K562 (cell line): Measurements from ENCODE around the gene WSCD2. TPM values are rescaled to one million over a fixed set of nuclear protein-coding genes. Genes with fewer than 3 reads are reported as not detected.

Experiments used
- ATAC-seq: fragments of 200-7000 bp; cut with Tn5 transposase; 3 replicates; pipeline ENCODE4 v1.9.1; 2020; ENCODE audit warnings: moderate library complexity
- BruUV-seq: library from RNA; stranded (reverse); fragments of 400-500 nt; replicated peaks from 2 replicates; lab custom pipeline; 2021; lab: Mats Ljungman, UMichigan
- CTCF ChIA-PET: fragments of 300-600 bp; formaldehyde crosslinking; extraction: SDS; loops from one replicate; lab custom pipeline; 2021; ENCODE audit warnings: low intra/inter-chr PET ratio; lab: Yijun Ruan, JAX
- POLR2A ChIA-PET: fragments of 300-600, 350-650 bp; sonication (Branson Sonifier 250); formaldehyde crosslinking; extraction: SDS; loops from one replicate; lab custom pipeline; 2021; ENCODE audit warnings: antibody characterized with exemption, inconsistent platforms; lab: Yijun Ruan, JAX
- DNase-seq, 4 experiments: peaks; one replicate each; pipeline versions ENCODE4 v3.0.0 to v3.0.0-alpha.2; 2011 to 2018; ENCODE audit warnings: low spot score in 3 of 4, mixed read lengths in 3 of 4; ENCODE audit errors: extremely low read depth in 1 of 4
- FAIRE-seq: peaks from 2 replicates; lab custom pipeline; 2011; peaks lifted over from hg19 to GRCh38; lab: Jason Lieb, UNC
- H2AFZ ChIP-seq: 2 replicates; pipeline ENCODE4 v1.6.0; 2011; ENCODE audit warnings: low read depth, low read length, control low read depth, inconsistent platforms
- H3K27ac ChIP-seq: fragments of 200-600 bp; 3 replicates; pipeline ENCODE4 v1.8.0; 2011; ENCODE audit warnings: low read depth, mild to moderate bottlenecking, control low read depth, inconsistent platforms, low read length, moderate library complexity, mixed read lengths; ENCODE audit errors: extremely low read depth
- H3K27me3 ChIP-seq, 2 experiments: fragments of 300-600 bp in 1 of 2; 2 replicates in 1 of 2; 3 replicates in 1 of 2; pipeline versions ENCODE4 v1.6.0 to v1.8.0; 2011; ENCODE audit warnings: inconsistent platforms in 2 of 2, low read length in 2 of 2, mild to moderate bottlenecking in 1 of 2, mixed read lengths in 1 of 2, moderate library complexity in 1 of 2; ENCODE audit not compliant: control insufficient read depth in 2 of 2, insufficient read depth in 2 of 2
- H3K36me3 ChIP-seq: fragments of 300-600 bp; 3 replicates; pipeline ENCODE4 v1.8.0; 2011; ENCODE audit warnings: mild to moderate bottlenecking, low read length, inconsistent platforms; ENCODE audit not compliant: control insufficient read depth, insufficient read depth
- H3K4me1 ChIP-seq, 2 experiments: fragments of 200-600 bp in 1 of 2; replicated peaks in 1 of 2; 2 replicates in 1 of 2; 3 replicates in 1 of 2; pipeline versions ENCODE4 v1.5.1 to v1.8.0; 2011; ENCODE audit warnings: inconsistent platforms in 2 of 2, low read length in 2 of 2, mild to moderate bottlenecking in 1 of 2, mixed read lengths in 1 of 2, moderate library complexity in 1 of 2; ENCODE audit not compliant: control insufficient read depth in 2 of 2, insufficient read depth in 2 of 2
- H3K4me2 ChIP-seq: 2 replicates; pipeline ENCODE4 v1.6.1; 2011; ENCODE audit warnings: low read length, control low read depth, inconsistent platforms, mixed read lengths; ENCODE audit not compliant: insufficient read depth
- H3K4me3 ChIP-seq: fragments of 200-600 bp; sonication (generic), shearing (Covaris generic); 2 replicates; pipeline ENCODE4 v1.5.1; 2016; ENCODE audit warnings: control low read depth, inconsistent platforms
- H3K79me2 ChIP-seq: fragments of 200-600 bp; 3 replicates; pipeline ENCODE4 v1.8.0; 2011; ENCODE audit warnings: low read length, inconsistent platforms; ENCODE audit not compliant: control insufficient read depth, insufficient read depth
- H3K9ac ChIP-seq, 2 experiments: 2 replicates each; pipeline versions ENCODE4 v1.6.0 to v1.6.1; 2011; ENCODE audit warnings: low read depth in 2 of 2, low read length in 2 of 2, control low read depth in 1 of 2, inconsistent platforms in 1 of 2, mild to moderate bottlenecking in 1 of 2, mixed read lengths in 1 of 2; ENCODE audit not compliant: insufficient read depth in 1 of 2
- H3K9me1 ChIP-seq: one replicate; pipeline ENCODE4 v1.6.0; 2011; ENCODE audit warnings: inconsistent platforms, mild to moderate bottlenecking, low read length, moderate library complexity; ENCODE audit not compliant: control insufficient read depth, insufficient read depth
- H3K9me3 ChIP-seq: replicated peaks from 2 replicates; pipeline ENCODE4 v1.5.1; 2011; ENCODE audit warnings: low read depth, low read length, inconsistent platforms; ENCODE audit not compliant: control insufficient read depth, insufficient read depth
- H4K20me1 ChIP-seq: replicated peaks from 2 replicates; pipeline ENCODE4 v1.6.1; 2011; ENCODE audit warnings: low read length, inconsistent platforms, mixed read lengths; ENCODE audit not compliant: control insufficient read depth, insufficient read depth
- CHCHD3 ChIP-seq: fragments of 250-450 bp; sonication (Bioruptor Pico); IDR thresholded peaks from 2 replicates; pipeline ENCODE4 v2.1.2; 2022; ENCODE audit warnings: mild to moderate bottlenecking
- PHB ChIP-seq: fragments of 250-450 bp; sonication (Bioruptor Pico); IDR thresholded peaks from 2 replicates; pipeline ENCODE4 v1.5.0; 2021
- RNF219 ChIP-seq: fragments of 250-450 bp; sonication (Bioruptor Pico); IDR thresholded peaks from 2 replicates; pipeline ENCODE4 v1.5.0; 2022; ENCODE audit warnings: mild to moderate bottlenecking
- SRSF7 ChIP-seq: fragments of 200-400 bp; formaldehyde crosslinking; optimal IDR thresholded peaks from 2 replicates; pipeline ENCODE3; 2017; ENCODE audit warnings: mild to moderate bottlenecking, low read depth, low read length
- WHSC1 ChIP-seq: IDR thresholded peaks from one replicate; pipeline ENCODE4 v1.6.1; 2012; ENCODE audit warnings: low read length, control low read depth, inconsistent platforms
- WGBS: fragments of 100-300 bp; shearing (Covaris generic); methylation state at CpG from one replicate; pipeline ENCODE4 v1.1.6; 2016; ENCODE audit warnings: low coverage, mixed read lengths; ENCODE audit not compliant: insufficient coverage; ENCODE audit errors: missing lambda C conversion rate; 5-methylcytosine and 5-hydroxymethylcytosine counted together
- in situ Hi-C: fragments of 300-500 bp; cut with MboI; formaldehyde crosslinking; loops from 4 replicates; pipeline ENCODE4 v1.15.0; 2018; ENCODE audit warnings: inconsistent platforms, mixed read lengths
- intact Hi-C: fragments of 100-400 bp; cut with micrococcal nuclease; formaldehyde crosslinking; loops from 2 replicates; pipeline ENCODE4 v1.14.2; 2022
- polyA plus RNA-seq, 8 experiments: library from polyadenylated mRNA; depleted of rRNA in 4 of 8; stranded (reverse) in 5 of 8; unstranded in 3 of 8; fragments of >200 nt; fragmentation: Nextera tagmentation in 2 of 8; fragmentation: Illumina TruSeq in 1 of 8; extraction: Ambion mirVana in 2 of 8; extraction: Trizol in 1 of 8; gene quantifications; 2 replicates each; pipeline versions ENCODE4 v1.2.1 to v1.2.3, GENCODE V29; 2011 to 2014; ENCODE audit warnings: inconsistent platforms in 1 of 8, missing spikeins in 1 of 8
- total RNA-seq, 7 experiments: library from RNA; depleted of rRNA in 6 of 7; stranded (reverse); fragments of >200 nt in 6 of 7; fragmentation: Illumina TruSeq in 2 of 7; extraction: Trizol in 2 of 7; gene quantifications; 2 replicates each; pipeline versions ENCODE4 v1.2.1 to v1.2.3, GENCODE V29; 2011 to 2021; ENCODE audit warnings: low replicate concordance in 1 of 7

The WSCD2 gene
- total and polyA plus RNA-seq, 9 of the 15 experiments (the other 6 are each of a cell fraction or from before 2014, with no cell fraction given), result 0.72 to 14.1 (median 4.0) TPM

GRCh38 chr12:108141600-108142130, 12.6 kb downstream of the WSCD2 start:
- no peaks in the 10 kb centered on the region for H3K27me3 ChIP-seq
- no peaks in the 10 kb centered on the region for H3K9me1 ChIP-seq
- H3K27ac ChIP-seq, result no peak overlapping the region
- no peaks in the 10 kb centered on the region for H4K20me1 ChIP-seq
- ATAC-seq (no peak), DNase-seq (no peak)
- no peaks in the 10 kb centered on the region for H3K79me2 ChIP-seq
- BruUV-seq, result no TSS peak
- H3K9me3 ChIP-seq, result no peaks in the 10 kb centered on the region
- no peaks in the 10 kb centered on the region for H3K4me1 ChIP-seq
- no peaks in the 10 kb centered on the region for H3K36me3 ChIP-seq
- H3K4me3 ChIP-seq, result no peak overlapping the region
- 32% methylated on average over 4 of the region's 4 CpGs for WGBS
- no peak for TF ChIP-seq WHSC1
- TF ChIP-seq RNF219 (CRISPR knock-in tag), result no peak
- no peak for TF ChIP-seq PHB (CRISPR knock-in tag)
- TF ChIP-seq SRSF7, result no peak
- TF ChIP-seq CHCHD3, result no peak
- TF ChIP-seq, all 486 proteins: peak for 0
- no peak overlapping the region for H3K9ac ChIP-seq
- no peak overlapping the region for H2AFZ ChIP-seq
- CTCF ChIA-PET, result no interaction called here
- FAIRE-seq, result no peak
- H3K4me2 ChIP-seq, result no peak overlapping the region
- POLR2A ChIA-PET, result interaction anchor here (1.3 kb wide), 2 partner anchors 12 to 30 kb away, joined by 3 read pairs; no protein-coding TSS in a partner anchor
- in situ Hi-C loops (no loop called here), intact Hi-C loops (no loop called here)
